ENCODE data around the gene FAM20B. TPM values are rescaled to one million over a fixed set of nuclear protein-coding genes. Genes with fewer than 3 reads are reported as not detected.

The FAM20B gene
- total RNA-seq, 1 experiment from 2014 or later: 35.4 TPM

DNA sequence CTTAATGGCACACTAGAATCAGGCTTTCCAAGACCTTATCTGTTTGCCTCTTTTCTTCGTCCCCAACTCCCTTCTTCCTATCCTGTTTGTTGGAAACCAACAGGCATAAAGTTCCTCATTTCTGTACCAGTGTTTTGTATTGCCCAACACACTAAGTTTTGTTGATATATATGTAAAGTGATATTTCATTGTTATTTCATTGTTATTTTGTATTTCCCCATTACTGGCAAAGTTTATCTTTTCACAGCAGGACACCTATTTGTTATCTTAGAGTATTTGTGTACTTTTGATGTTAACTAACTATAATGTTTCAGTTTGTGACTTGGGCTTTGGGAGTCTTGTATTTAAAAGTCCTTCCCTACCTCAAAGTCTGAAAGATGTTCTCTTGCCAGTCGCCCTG lies 27.1 kb downstream of the FAM20B start:
- H4K20me1 ChIP-seq (ENCODE audit: control insufficient read depth, insufficient read depth, insufficient read length): no peaks in the 10 kb centered on the region
- no peaks in the 10 kb centered on the region for H3K79me2 ChIP-seq (ENCODE audit: insufficient read depth, low read length)
- no CpG with 5 or more reads among the region's 2 CpGs for WGBS (ENCODE audit: extremely low coverage, insufficient read length, low lambda C conversion rate)
- H4K8ac ChIP-seq (replicated peaks; ENCODE audit: insufficient read length, low read depth, low read length): no peak overlapping the region
- H2AFZ ChIP-seq (ENCODE audit: low read length): no peak overlapping the region
- H3K4me1 ChIP-seq (ENCODE audit: insufficient read depth, low read length): no peaks in the 10 kb centered on the region
- H4K91ac ChIP-seq (ENCODE audit: insufficient read length, low read depth, low read length): no peak overlapping the region
- H2BK120ac ChIP-seq (ENCODE audit: low read depth, low read length, poor library complexity, severe bottlenecking): no peak overlapping the region
- H4K5ac ChIP-seq (ENCODE audit: insufficient read length, low read depth, low read length): no peak overlapping the region
- Mint-ChIP-seq H3K27me3 (ENCODE audit: low read depth) (no peaks in the 10 kb centered on the region), H3K27ac (no peak overlapping the region; a peak in 1 of 7 replicates), H3K4me1 (peaks cover 3 to 5% of the 10 kb centered on the region in 2 experiments; a peak in 3 of 4 replicates), H3K4me3 (no peak overlapping the region), H3K36me3 (ENCODE audit: insufficient read depth in 1 of 3, low read depth in 3 of 3) (peaks cover 17 to 27% (median 26%) of the 10 kb centered on the region in 3 experiments), H3K9me3 (0 out of 5 replicates have a peak, but pooled peaks cover 0 to 2% of the 10 kb centered on the region in 2 experiments)
- H2AK5ac ChIP-seq (ENCODE audit: insufficient read length, low read length): no peak overlapping the region
- H3K9me3 ChIP-seq (ENCODE audit: control insufficient read depth, low read depth, low read length): no peaks in the 10 kb centered on the region
- no peak overlapping the region for H2BK20ac ChIP-seq (ENCODE audit: low read depth, low read length, poor library complexity, severe bottlenecking)
- no peak overlapping the region for H2BK12ac ChIP-seq (ENCODE audit: insufficient read length, low read depth, low read length)
- TF ChIP-seq, protein P1, sequence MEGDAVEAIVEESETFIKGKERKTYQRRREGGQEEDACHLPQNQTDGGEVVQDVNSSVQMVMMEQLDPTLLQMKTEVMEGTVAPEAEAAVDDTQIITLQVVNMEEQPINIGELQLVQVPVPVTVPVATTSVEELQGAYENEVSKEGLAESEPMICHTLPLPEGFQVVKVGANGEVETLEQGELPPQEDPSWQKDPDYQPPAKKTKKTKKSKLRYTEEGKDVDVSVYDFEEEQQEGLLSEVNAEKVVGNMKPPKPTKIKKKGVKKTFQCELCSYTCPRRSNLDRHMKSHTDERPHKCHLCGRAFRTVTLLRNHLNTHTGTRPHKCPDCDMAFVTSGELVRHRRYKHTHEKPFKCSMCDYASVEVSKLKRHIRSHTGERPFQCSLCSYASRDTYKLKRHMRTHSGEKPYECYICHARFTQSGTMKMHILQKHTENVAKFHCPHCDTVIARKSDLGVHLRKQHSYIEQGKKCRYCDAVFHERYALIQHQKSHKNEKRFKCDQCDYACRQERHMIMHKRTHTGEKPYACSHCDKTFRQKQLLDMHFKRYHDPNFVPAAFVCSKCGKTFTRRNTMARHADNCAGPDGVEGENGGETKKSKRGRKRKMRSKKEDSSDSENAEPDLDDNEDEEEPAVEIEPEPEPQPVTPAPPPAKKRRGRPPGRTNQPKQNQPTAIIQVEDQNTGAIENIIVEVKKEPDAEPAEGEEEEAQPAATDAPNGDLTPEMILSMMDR (conservative IDR thresholded peaks at IDR 0.05): no peak
- no peak overlapping the region for H3K18ac ChIP-seq (ENCODE audit: insufficient read length, low read depth, low read length)
- no peak overlapping the region for H2BK15ac ChIP-seq (ENCODE audit: low read depth, low read length)
- no peak overlapping the region for H3K27ac ChIP-seq (ENCODE audit: insufficient read length, low read depth, low read length)
- H3K14ac ChIP-seq (ENCODE audit: insufficient read depth, low read length): no peak overlapping the region
- H3K23me2 ChIP-seq (ENCODE audit: insufficient read length, low read depth, low read length, poor library complexity, severe bottlenecking): no peaks in the 10 kb centered on the region
- H3K56ac ChIP-seq (ENCODE audit: insufficient read length, low read depth, low read length): no peak overlapping the region
- H3K23ac ChIP-seq (ENCODE audit: insufficient read length, low read depth, low read length): no peak overlapping the region
- no peak overlapping the region for H3T11ph ChIP-seq (ENCODE audit: low read length)
- no peak overlapping the region for H3K4me2 ChIP-seq (ENCODE audit: insufficient read depth, insufficient read length, low read length)
- no peak overlapping the region for H3K4ac ChIP-seq (ENCODE audit: low read depth, low read length)
- H2BK5ac ChIP-seq (ENCODE audit: insufficient read length, low read length): no peak overlapping the region
- no peaks in the 10 kb centered on the region for H3K27me3 ChIP-seq (ENCODE audit: insufficient read depth, low read length)
- H3K79me1 ChIP-seq (ENCODE audit: insufficient read depth, low read depth, low read length, poor library complexity, severe bottlenecking): no peaks in the 10 kb centered on the region
- no peak for DNase-seq
- H3K9ac ChIP-seq (ENCODE audit: extremely low read depth, insufficient read length, low read length): no peak overlapping the region

Measured in H9 (cell line).